HUES64 (cell line): ENCODE results near the gene GALNTL6.
"Not testable (repeated sequence)": the region's sequence is repeated elsewhere in the genome, so short reads cannot be mapped to it uniquely, and the experiment has no call there.

Experiments used
- H3K27ac ChIP-seq: 2 replicates; pipeline ENCODE4 v1.7.0; 2013; ENCODE audit warnings: low read depth, low read length, inconsistent platforms
- H3K27me3 ChIP-seq: 2 replicates; pipeline ENCODE4 v1.6.1; 2013; ENCODE audit warnings: mild to moderate bottlenecking, low read length; ENCODE audit not compliant: insufficient read depth
- H3K36me3 ChIP-seq: 2 replicates; pipeline ENCODE4 v1.6.1; 2013; ENCODE audit warnings: mild to moderate bottlenecking, low read length; ENCODE audit not compliant: insufficient read depth
- H3K4me1 ChIP-seq: 2 replicates; pipeline ENCODE4 v1.6.1; 2013; ENCODE audit warnings: mild to moderate bottlenecking, low read length, moderate library complexity; ENCODE audit not compliant: insufficient read depth
- H3K4me3 ChIP-seq: 2 replicates; pipeline ENCODE4 v1.5.1; 2013; ENCODE audit warnings: mild to moderate bottlenecking, low read length, moderate library complexity
- H3K9ac ChIP-seq: 2 replicates; pipeline ENCODE4 v1.6.1; 2013; ENCODE audit warnings: mild to moderate bottlenecking, low read depth, low read length
- H3K9me3 ChIP-seq: 2 replicates; pipeline ENCODE4 v1.6.1; 2013; ENCODE audit warnings: low read depth, low read length; ENCODE audit not compliant: insufficient read depth
- WGBS: fragments of 150-250, 120-280 bp; methylation state at CpG from one replicate; pipeline ENCODE4 v1.1.7; 2013; ENCODE audit warnings: missing lambda C conversion rate; 5-methylcytosine and 5-hydroxymethylcytosine counted together

Gene GALNTL6

GRCh38 chr4:172865531-172866127 lies 1052.4 kb downstream of the GALNTL6 start:
- Histone ChIP-seq H3K4me3 (no peak overlapping the region), H3K9ac (no peak overlapping the region), H3K4me1 (0 out of 2 replicates have a peak, but pooled peaks cover 10% of the 10 kb centered on the region), H3K9me3 (peaks cover 6% of the 10 kb centered on the region; the same call in 1 of the 2 replicates), H3K27me3 (no peaks in the 10 kb centered on the region), H3K36me3 (no peaks in the 10 kb centered on the region), H3K27ac (no peak overlapping the region)
- WGBS, result 88% methylated on average over 3 of the region's 4 CpGs

GRCh38 chr4:172866421-172866820 lies 1053.2 kb downstream of the GALNTL6 start:
- Histone ChIP-seq H3K4me1 (0 out of 2 replicates have a peak, but pooled peaks cover 10% of the 10 kb centered on the region), H3K36me3 (no peaks in the 10 kb centered on the region), H3K9ac (no peak overlapping the region), H3K9me3 (peaks cover 6% of the 10 kb centered on the region; the same call in 1 of the 2 replicates), H3K27me3 (no peaks in the 10 kb centered on the region), H3K4me3 (no peak overlapping the region), H3K27ac (no peak overlapping the region)
- WGBS, result 92% methylated on average over 4 of the region's 4 CpGs

GRCh38 chr4:172867835-172868234 lies 1054.6 kb downstream of the GALNTL6 start:
- WGBS, result 81% methylated on average over 2 of the region's 2 CpGs
- no peak overlapping the region for H3K27ac ChIP-seq
- H3K9me3 ChIP-seq, result peaks cover 1% of the 10 kb centered on the region; the same call in 1 of the 2 replicates
- H3K9ac ChIP-seq, result no peak overlapping the region
- H3K27me3 ChIP-seq, result no peaks in the 10 kb centered on the region
- H3K36me3 ChIP-seq, result no peaks in the 10 kb centered on the region
- H3K4me3 ChIP-seq, result no peak overlapping the region
- H3K4me1 ChIP-seq, result 0 out of 2 replicates have a peak, but pooled peaks cover 10% of the 10 kb centered on the region

GRCh38 chr4:172868271-172868670 lies 1055.1 kb downstream of the GALNTL6 start:
- Histone ChIP-seq H3K4me1 (0 out of 2 replicates have a peak, but pooled peaks cover 10% of the 10 kb centered on the region), H3K9me3 (no peaks in the 10 kb centered on the region), H3K4me3 (no peak overlapping the region), H3K36me3 (no peaks in the 10 kb centered on the region), H3K9ac (no peak overlapping the region), H3K27me3 (no peaks in the 10 kb centered on the region), H3K27ac (no peak overlapping the region)
- no CpG with 5 or more reads among the region's 1 CpG for WGBS

- Histone ChIP-seq H3K27me3 (no peaks in the 10 kb centered on the region), H3K4me1 (0 out of 2 replicates have a peak, but pooled peaks cover 10% of the 10 kb centered on the region), H3K27ac (no peak overlapping the region), H3K9ac (no peak overlapping the region), H3K9me3 (no peaks in the 10 kb centered on the region), H3K36me3 (no peaks in the 10 kb centered on the region), H3K4me3 (no peak overlapping the region)
- WGBS, result 95% methylated on average over 1 of the region's 1 CpG
These were observed 1056.5 kb downstream of the GALNTL6 start for GRCh38 chr4:172869621-172870268.

- H3K27me3 ChIP-seq, result no peaks in the 10 kb centered on the region
- H3K36me3 ChIP-seq, result no peaks in the 10 kb centered on the region
- H3K9me3 ChIP-seq, result no peaks in the 10 kb centered on the region
- no peak overlapping the region for H3K9ac ChIP-seq
- H3K4me3 ChIP-seq, result no peak overlapping the region
- H3K27ac ChIP-seq, result no peak overlapping the region
- 0 out of 2 replicates have a peak, but pooled peaks cover 10% of the 10 kb centered on the region for H3K4me1 ChIP-seq
These were observed 1058.2 kb downstream of the GALNTL6 start for GRCh38 chr4:172871381-172871780.

GRCh38 chr4:172874944-172875343 lies 1061.7 kb downstream of the GALNTL6 start:
- no peaks in the 10 kb centered on the region for H3K27me3 ChIP-seq
- no peaks in the 10 kb centered on the region for H3K4me1 ChIP-seq

GRCh38 chr4:172876394-172876793 lies 1063.2 kb downstream of the GALNTL6 start:
- Histone ChIP-seq H3K4me1 (no peaks in the 10 kb centered on the region), H3K9ac (no peak overlapping the region), H3K27ac (no peak overlapping the region), H3K36me3 (no peaks in the 10 kb centered on the region), H3K9me3 (no peaks in the 10 kb centered on the region), H3K4me3 (no peak overlapping the region), H3K27me3 (no peaks in the 10 kb centered on the region)
- 88% methylated on average over 1 of the region's 2 CpGs for WGBS

More at GRCh38 chr4:172874944-172875343, 1061.7 kb downstream of the GALNTL6 start:
- Histone ChIP-seq H3K36me3 (no peaks in the 10 kb centered on the region), H3K9ac (no peak overlapping the region), H3K4me3 (no peak overlapping the region), H3K9me3 (no peaks in the 10 kb centered on the region), H3K27ac (no peak overlapping the region)
- WGBS, result 93% methylated on average over 2 of the region's 3 CpGs

- 93% methylated on average over 4 of the region's 6 CpGs for WGBS
- no peaks in the 10 kb centered on the region for H3K9me3 ChIP-seq
- H3K9ac ChIP-seq, result no peak overlapping the region
- no peaks in the 10 kb centered on the region for H3K36me3 ChIP-seq
- no peaks in the 10 kb centered on the region for H3K4me1 ChIP-seq
- no peaks in the 10 kb centered on the region for H3K27me3 ChIP-seq
- no peak overlapping the region for H3K27ac ChIP-seq
- no peak overlapping the region for H3K4me3 ChIP-seq
These were observed 1068.4 kb downstream of the GALNTL6 start for GRCh38 chr4:172881645-172882044.

- not testable (repeated sequence) for H3K36me3 ChIP-seq, H3K27me3 ChIP-seq, H3K4me3 ChIP-seq, H3K27ac ChIP-seq, H3K4me1 ChIP-seq, H3K9ac ChIP-seq, H3K9me3 ChIP-seq
- 97% methylated on average over 3 of the region's 3 CpGs for WGBS
These were observed 1074.2 kb downstream of the GALNTL6 start for GRCh38 chr4:172887358-172887757.

GRCh38 chr4:172887959-172888358 lies 1074.8 kb downstream of the GALNTL6 start:
- Histone ChIP-seq H3K27ac (no peak overlapping the region), H3K9ac (no peak overlapping the region), H3K9me3 (no peaks in the 10 kb centered on the region), H3K36me3 (no peaks in the 10 kb centered on the region), H3K4me1 (no peaks in the 10 kb centered on the region), H3K27me3 (no peaks in the 10 kb centered on the region), H3K4me3 (no peak overlapping the region)
- no CpG with 5 or more reads among the region's 2 CpGs for WGBS
